ENCODE data around the gene OSBPL2.

- TF ChIP-seq CTCF (IDR thresholded peaks at IDR 0.05) (no peak), EZH2 (IDR thresholded peaks at IDR 0.05; ENCODE audit: borderline replicate concordance, insufficient read depth, low read depth, low read length, poor library complexity, severe bottlenecking) (no peak)
Observed at GRCh38 chr20:62335532-62335931, 97.2 kb downstream of the OSBPL2 start.
